ENCODE measurements around the gene MRNIP.
A peak's percentile ranks its signal among the peaks of the same experiment; 100 is the strongest.

The MRNIP gene

DNA sequence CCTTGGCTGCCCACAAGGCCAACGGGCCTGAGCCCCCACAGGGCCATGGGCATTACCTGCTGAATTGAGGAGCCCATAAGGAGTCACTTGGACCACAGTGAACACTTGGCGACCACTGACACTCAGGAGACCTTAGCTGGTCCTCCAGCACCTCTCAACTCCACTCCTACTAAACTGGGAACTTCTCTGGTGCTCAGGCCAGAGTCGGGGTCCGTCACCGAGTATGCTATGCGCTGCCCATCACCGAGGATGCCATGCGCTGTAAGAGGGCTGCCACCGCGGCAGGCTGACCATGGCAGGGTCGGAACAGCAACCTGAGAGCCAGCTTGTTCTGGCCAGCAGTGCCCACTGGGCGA lies 38.5 kb downstream of the MRNIP start:
- DNase-seq, result no peak

DNA sequence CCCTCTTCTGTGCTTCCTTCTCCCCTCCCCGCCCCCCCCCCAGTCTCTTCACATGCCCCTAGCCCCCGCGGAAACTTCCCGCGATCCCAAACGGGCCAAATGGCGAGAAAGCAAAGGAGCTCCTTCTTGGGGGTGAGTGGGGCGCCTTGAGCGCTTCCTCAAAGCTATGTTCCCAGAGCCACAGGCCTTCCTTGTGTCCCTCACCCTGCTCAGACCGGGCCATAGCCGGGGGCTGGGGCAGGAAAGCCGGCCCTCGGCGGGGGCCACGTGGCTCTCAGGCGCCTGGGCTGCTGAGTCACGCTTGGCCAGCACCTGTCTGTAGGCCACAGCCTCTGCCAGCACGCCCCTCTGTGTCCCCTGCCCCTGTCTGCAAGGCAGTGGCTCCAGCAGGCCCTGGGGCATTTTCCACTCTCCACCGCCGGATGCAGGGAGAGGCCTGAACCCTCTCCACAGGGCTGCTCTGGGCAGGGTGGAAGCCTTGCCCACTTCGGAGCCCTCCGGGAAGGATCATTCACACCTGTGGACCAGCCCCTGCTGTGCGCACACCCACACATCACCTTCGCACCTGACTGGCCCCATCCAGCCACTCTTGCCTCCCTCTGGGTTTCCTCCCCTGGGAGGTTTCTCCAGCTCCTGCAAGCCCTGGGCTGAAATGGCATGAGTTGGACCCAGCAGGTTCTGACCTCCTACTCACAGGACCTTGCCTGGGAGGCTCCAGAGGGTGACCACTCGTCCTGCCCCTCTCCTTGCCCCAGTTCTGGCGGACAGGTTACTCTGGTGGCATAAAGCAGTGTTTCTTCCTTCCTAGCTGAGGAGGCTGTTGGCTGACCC lies 39.1 kb downstream of the MRNIP start:
- no peak for DNase-seq

DNA sequence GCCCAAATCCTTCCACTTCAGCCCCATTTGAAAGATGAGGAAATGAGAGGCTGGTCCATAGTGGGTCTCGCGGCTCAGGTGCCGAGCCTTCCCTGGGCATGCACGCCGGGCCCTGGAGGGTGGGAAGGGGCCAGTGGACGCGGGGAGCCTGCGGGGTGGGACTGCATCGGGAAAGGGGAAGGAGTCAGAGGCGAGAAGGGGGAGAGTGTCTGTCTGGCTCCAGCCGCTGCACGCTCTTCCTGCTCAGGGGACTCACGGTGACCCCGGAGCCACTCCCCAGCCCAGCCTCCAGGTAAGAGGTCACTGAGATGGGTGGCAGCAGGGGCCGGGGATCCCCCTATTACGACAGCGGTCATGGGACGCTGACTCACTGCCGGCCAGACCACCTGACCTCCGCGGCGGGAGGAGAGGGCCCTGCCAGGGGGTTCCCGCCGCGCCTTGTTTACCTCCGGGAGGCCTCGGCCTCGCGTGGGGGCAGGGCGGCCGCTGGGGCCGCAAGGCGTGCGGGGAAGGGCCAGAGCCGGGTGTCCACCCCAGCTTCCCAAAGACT lies 39.8 kb downstream of the MRNIP start:
- DNase-seq, result peak; percentile 59 to 65

- DNase-seq, result no peak
Measured at GRCh38 chr5:179817890-179818745, 40.5 kb downstream of the MRNIP start.

DNA sequence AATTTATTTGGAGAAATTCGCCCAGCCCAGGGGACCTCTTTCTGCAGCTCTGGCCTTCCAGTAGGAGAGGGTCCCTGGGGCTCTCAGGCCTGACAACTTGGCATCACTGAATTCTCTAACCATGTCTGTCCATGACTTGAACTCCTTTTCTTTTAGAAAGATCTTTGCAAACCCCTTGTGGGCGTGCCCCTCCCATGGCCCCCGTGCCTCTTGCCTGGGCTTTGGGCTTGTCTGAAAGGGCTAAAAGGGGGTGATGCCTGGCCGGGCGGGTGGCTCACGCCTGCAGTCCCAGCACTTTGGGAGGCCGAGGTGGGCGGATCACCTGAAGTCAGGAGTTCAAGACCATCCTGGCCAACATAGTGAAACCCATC lies 41.2 kb downstream of the MRNIP start:
- DNase-seq, result no peak

- DNase-seq, result no peak
Measured at GRCh38 chr5:179816796-179817469, 41.7 kb downstream of the MRNIP start.

DNA sequence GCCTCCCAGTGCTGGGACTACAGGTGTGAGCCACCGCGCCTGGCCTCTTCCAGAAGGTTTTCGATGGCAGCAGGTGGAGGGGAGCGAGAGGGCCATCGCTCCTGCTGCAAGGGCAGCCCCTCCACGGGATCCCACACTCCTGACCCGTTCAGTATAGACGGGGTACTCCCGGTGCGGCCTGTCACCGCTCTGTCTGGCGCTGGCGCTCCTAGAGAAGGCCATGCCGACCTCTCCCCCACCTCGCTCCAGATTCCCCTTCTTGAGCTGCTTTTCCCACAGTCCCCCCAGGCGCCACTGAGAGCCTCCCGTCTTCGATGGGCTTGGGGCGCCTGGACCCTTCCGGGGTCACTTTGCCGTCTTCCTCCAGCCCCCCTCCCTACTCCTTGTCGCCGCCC lies 42.2 kb downstream of the MRNIP start:
- DNase-seq, result no peak

DNA sequence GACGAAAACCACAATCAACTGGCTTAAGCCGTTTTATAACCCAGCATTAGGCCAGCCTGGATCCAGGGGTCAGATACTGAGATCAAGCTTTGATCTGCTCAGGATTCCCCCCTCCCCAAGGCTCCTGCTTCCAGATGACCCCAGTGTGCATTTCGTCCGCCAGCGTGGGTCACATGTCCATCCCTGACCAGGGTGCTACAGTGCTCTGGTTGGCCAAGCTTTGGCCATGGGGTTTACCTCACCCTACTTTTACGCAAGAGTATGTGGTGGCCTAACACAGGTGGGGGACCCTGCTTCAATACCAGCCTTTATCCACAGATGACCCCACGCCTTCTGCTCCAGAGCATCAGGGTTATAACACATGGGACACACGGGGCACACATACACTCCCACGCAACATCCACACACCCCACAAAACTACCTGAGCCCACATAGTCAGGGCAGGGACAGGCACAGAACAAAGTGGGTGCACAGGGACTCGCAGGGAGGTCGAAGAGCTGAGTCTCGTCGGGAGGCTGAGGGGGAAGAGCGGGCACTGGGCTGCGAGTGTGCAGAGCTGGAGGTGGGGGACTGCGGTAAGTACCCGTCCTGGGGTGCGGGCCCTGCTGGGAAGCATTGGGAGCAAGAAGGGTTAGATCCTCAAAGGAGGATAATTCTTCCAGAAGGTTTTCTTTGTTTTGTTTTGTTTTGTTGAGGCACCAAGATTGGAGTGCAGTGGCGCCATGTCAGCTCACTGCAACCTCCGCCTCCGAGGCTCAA lies 42.9 kb downstream of the MRNIP start:
- DNase-seq, result no peak

DNA sequence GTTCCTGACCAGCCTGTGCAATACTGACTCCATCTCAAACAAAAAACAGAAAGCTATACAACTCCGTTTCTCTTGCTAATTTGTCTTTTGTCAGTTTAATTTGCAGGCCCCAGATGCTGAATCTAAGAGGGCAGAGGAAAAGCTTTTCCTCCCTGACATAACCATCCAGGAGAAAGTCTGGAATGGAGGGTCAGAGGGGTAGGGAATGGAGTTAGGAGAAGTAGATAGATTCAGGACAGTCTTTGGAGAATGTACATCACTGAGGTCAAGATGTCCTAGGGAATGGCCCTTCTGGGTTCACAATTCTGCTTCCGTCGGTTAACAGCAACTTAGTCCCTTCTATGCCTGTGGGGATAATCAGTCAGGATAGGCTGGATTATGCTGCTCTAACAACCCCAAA lies 44.5 kb downstream of the MRNIP start:
- no peak for DNase-seq

GRCh38 chr5:179812997-179813607 lies 45.5 kb downstream of the MRNIP start:
- DNase-seq, result no peak

DNA sequence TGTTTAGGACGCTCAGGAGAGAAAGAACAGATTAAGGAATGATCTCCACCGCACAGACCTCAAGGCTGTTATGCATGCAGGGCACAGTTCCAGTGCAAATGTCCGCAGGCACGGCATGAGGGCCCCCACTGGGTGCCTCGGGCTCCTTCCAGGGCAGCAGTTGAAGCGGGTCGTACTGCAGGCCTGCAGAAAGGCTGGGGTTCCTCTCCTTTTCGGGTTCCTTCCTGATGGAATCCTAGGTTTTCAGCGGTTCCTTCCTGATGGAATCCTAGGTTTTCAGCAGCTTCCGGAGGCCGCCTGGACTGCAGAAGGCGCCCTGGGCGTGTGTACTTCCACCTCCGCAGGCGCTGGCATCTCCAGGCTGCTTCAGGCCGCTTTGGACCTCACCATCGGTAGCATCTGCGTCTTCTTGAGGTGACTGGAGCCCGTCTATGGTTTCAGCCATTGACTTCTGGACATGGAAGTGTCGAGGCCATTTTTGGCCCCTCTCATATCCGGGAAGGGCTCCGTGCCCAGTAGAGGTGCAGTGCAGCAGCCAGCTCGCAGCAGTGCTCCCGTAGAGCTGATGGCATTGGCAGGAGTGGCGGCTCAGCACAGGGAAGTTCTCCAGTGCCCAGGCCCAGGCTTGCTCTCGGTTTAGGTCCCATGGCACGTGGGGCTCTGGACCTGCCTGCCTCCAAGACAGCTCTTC lies 46.3 kb downstream of the MRNIP start:
- no peak for DNase-seq

GRCh38 chr5:179806250-179807048 lies 52.2 kb downstream of the MRNIP start, which contains the start of gene MGAT4B:
Gene MGAT4B (minus strand): TSS chr5:179806866. CDS start chr5:179806583, 283 bp downstream.
- DNase-seq, result peak; percentile 53 to 64

- no peak for DNase-seq
Measured at GRCh38 chr5:179805529-179806249, 52.9 kb downstream of the MRNIP start.

DNA sequence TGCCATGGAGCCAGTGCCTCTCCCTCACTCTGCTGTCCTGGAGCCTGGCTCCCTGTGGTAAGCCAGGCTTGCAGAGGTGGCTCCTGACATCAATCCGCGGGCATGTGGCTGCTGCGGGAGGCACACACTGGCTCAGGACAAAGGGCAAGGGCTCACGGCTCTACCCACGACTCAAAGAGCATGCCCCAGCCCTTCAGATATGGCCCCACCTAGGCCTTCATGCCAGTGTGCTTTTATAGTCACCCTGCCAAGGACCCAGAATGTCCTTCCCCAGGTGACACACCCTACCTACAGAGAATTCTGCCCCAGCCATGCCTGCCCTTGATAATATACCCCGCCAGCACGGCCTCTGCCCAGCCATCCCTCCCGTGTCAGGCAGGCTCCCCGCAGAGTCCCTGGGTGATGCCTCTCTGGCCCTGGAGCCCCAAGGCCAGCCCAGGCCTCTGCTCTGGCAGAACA lies 53.5 kb downstream of the MRNIP start:
- DNase-seq, result no peak

GRCh38 chr5:179804555-179804947 lies 54.1 kb downstream of the MRNIP start:
- DNase-seq, result no peak

DNA sequence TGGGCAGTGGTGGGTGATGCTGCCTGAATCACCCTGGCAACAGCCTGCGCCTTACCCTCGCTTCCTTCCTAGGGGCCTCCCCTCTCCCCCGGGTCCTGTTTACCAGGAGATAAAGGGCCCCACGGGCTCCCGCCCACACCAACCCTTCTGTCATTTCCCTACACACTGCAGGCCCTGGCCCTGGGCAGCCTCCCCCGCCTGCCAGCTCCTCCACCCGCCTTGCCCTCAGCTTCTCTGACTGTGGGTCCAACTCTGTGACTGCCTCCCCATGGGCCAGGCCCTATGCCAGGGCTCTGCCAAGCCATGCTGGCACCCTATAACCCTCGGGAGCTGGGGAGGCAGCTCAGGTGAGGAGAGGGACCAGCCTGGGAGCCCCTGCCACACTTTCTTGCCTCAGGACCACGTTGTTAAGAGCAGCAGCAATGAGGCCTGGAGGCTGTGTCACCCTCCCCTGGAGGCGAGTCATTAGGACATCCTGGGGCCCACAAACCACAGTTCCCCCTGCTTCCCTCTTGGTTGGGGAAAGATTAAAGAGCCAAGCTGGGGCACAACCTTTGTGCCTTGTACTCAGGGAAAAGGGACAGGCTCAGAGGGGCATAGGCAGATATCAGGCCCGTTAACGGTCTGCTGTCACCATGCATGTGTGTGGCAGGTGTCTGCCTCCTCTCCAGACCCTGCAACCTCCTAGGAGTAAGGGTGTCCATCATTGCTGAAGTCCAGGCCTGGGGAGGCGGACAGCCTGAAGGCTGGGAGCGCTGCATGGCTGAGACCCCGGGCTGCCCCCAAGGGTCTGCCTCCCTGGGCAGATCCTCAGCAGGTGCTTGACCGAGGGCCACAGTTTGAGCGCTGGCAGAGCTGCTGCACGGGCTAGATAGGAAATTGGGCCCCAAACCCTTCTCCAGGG lies 54.7 kb downstream of the MRNIP start:
- DNase-seq, result peak; percentile 75 to 81

- DNase-seq, result no peak
Measured at GRCh38 chr5:179802950-179803562, 55.6 kb downstream of the MRNIP start.

Measured in Kasumi-1 (cell line).